ENCODE measurements around the gene SPATA9.
A peak's percentile ranks its signal among the peaks of the same experiment; 100 is the strongest.

Gene SPATA9

GRCh38 chr5:95682891-95683290 lies at the start of gene SPATA9:
TSS of gene SPATA9 (minus strand) at chr5:95682991. CDS start at chr5:95682854, 137 bp downstream.
- no peak for DNase-seq (ENCODE audit: low spot score)

GRCh38 chr5:95731571-95732554 lies 49.1 kb upstream of the SPATA9 start:
- DNase-seq (ENCODE audit: low spot score), result no peak

DNA sequence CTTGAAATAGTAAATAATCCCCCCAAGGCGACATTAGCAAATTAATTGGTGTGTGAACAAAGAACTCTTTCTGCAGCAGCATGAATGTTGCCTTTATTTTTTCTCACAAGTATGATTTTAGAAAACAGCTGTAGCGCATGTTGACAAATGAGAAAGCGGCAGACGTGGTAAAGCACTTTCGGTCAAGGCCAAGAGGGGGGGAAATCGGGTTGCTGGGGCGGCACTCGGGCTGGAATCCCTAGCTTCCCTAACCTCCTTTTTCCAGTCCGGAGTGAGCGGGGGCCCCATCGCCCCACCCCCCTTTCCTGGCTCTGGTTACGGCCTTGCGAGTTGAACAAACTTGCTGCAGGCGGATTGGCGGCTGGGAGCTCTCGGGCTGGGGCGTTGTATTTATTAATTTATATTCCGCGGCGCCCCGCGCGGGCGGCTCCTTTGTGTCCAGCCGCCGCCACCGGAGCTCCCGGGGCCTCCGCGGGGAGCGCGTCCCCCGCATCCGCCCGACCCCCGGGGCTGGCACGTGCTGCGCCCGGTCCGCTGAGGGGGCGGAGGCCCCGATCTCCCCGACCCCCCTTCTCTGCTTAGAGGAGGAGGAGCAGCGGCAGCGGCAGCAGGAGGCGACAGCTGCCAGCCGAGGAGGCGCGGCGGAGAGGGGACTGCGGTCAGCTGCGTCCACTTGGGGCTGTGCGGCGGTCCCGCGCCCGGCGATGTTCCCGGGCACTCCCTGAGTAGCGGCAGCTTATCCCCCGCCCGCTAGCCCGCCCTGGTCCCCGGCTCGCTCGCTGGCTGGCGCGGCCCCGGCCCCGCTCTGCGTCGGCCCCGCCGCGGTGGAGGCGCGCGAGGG lies 48.2 kb upstream of the SPATA9 start, which contains the start of gene RHOBTB3:
Gene RHOBTB3, plus strand, starts transcription at position 607 of the 841 bp plus-strand sequence. CDS start 347 bp downstream, outside the sequence.
- peak; percentile 78 for DNase-seq (ENCODE audit: low spot score)

DNA sequence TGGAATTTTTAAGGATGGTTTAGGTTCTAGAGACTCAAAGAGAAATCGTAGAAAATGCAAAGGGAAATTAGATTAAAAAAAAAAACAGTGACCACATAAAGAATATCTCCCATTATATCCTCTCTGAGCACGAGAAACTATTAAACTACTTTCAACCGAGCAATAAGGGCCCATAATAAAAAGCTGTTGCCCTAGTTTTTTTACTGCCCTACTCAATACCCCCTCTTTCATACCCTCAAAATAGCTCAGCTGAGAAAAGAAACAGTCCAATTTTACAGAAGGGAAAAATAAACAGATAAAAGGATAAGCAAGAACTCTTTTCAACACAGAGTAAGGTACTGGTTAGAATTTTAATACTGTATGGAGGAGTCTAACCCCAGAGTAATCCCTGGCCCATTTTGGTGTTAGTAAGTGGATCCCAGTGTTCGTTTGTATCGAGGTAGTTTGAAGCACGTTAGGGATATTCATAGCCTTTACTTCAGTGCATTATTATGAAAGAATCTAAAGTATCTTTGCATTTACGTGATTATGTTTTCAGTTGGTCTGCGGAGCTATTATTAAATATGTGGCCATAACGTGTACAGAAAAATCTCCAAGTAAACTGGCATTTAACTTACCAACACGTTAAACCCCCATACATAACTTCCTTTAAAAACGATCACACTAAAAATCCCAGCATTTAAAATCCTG lies 47.4 kb upstream of the SPATA9 start:
- DNase-seq (ENCODE audit: low spot score), result no peak

DNA sequence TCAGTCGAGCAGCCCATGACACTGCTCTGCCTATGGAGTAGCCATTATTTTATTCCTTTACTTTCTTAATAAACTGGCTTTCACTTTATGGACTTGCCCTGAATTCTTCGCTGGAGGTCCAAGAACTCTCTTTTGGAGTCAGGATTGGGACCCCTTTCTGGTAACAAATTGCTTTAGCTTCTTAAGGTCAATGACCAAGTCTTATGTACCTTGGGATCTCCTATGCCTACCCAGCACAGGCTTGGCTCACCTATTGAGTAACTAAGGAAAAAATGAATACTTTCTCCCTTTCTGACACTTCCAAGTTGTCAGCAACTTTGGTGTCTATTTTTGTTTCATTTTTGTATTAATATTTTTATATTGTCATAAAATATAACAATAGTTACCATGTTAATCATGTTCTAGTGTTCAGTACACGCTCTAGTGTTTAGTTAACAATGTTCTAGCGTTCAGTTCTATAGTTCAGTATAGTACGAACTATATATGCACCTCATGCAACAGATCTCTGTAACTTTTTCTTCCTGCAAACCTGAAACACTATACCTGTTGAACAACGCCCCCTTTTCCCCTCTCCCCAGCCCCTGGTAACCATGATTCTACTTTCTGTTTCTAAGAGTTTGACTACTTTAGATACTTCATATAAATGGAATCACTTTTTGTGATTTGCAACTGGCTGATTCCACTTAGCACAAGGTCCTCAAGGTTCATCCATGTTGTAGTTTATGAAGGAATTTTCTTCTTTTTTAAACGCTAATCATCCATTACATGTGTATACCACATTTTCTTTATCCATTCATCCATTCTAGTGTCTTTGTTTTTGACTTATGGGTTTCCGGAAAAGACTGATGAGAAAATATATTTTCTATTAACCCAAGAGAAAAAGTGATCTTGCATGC lies 46.6 kb upstream of the SPATA9 start:
- DNase-seq (ENCODE audit: low spot score), result no peak

DNA sequence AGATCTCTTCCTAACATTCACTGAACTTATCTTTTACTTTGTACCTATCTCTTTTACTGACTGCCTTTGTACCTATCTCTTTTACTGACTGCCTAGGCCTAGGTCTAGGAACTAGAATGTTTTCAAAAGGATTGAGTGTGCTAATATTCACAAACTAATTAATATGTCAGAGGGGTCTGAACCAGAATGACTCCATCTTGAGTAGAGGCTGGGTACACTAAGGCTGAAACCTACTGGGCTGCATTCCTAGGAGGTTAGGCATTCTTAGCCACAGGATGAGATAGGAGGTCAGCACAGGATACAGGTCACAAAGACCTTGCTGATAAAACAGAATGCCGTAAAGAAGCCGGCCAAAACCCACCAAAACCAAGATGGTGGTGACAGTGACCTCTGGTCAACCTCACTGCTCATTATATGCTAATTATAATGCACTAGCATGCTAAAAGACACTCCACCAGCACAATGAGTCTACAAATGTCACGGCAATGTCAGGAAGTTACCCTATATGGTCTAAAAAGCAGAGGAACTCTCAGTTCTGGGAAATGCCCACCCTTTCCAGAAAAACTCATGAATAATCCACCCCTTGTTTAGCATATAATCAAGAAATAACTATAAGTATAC lies 45.8 kb upstream of the SPATA9 start:
- DNase-seq (ENCODE audit: low spot score), result no peak

GRCh38 chr5:95727764-95728191 lies 45.0 kb upstream of the SPATA9 start:
- DNase-seq (ENCODE audit: low spot score), result no peak

DNA sequence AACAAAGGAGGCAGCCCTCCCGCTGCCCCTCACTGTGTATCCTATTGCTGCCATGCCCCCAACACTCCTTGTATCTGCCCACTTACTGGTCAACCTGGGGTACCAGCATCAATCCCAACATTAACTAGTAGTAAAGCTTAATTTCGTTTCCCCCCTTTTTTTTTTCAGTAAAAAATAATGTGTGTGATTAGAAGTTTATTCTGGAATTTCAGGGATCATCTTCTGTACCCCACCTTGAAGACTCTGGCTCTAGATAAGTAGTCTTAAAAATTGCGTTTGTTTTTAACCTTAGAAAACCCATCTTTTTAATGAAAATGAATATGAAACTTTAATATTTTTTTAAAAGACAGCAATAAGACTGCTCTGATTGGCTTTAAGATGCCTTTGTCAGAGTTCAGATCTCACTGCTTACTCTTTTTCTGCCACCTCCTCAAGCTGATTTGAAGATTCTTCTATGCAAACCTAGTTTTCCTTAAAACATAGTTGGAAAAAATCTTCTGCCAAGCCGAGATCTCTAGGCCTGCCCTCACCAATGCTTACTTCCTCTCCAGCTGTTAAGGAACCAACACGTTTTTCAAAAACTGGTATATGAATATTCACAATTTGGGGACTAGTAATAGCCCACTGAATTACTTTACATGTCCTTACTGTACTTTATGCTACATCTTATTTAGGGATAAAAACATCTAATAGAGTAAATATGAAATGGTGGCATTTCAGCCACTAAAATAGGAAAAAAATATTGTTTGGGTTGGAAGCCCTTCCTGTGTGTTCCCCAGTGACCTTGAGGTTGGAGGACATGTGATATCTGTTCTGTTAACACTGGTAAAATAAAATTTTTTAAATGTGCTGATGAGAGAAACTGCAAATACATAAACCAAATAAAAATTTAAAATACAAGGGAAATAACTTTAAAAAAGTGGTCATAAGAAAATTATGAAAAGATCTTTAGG lies 44.3 kb upstream of the SPATA9 start:
- DNase-seq (ENCODE audit: low spot score), result no peak

DNA sequence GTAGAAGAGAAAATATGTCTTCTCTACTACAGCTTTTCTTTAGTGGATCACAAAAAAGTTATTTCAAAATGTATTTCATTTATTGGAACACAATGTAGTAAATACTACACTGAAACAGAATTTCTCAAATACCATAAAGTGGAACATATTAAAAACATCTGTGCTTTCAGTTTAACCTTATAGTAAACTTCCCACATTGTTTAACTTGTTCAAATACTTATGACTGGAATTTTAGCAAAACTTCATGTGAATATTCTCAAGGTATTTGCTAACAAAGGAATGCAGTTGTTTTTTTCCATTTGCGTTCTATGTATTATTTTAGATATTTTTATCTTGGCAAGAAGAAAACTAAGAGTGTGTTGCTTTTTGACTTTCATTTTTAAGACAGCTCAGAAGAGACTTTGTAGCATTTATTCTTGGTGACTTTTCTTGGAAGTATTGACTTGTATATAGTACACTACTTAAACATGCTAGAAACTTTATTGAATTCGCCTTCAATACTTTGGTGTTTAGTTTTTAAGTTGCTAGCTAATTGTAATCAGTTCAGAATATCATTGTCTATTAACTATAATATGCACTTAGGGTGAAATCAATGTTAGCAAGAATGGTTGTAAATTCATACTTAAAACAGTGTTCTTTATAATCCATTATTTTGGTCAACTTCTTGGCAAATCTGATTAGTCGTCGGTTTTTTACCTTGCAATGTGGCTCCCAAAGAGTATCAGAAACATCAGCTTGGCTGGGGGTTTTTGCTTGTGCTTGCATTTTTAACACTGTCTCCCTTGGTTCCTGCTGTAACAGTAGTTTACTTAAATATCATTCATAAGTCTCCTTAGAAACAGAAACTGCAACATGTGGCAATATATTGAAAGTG lies 43.4 kb upstream of the SPATA9 start:
- DNase-seq (ENCODE audit: low spot score), result peak; percentile 23

- DNase-seq (ENCODE audit: low spot score), result no peak
Measured at GRCh38 chr5:95725071-95725820, 42.5 kb upstream of the SPATA9 start.

DNA sequence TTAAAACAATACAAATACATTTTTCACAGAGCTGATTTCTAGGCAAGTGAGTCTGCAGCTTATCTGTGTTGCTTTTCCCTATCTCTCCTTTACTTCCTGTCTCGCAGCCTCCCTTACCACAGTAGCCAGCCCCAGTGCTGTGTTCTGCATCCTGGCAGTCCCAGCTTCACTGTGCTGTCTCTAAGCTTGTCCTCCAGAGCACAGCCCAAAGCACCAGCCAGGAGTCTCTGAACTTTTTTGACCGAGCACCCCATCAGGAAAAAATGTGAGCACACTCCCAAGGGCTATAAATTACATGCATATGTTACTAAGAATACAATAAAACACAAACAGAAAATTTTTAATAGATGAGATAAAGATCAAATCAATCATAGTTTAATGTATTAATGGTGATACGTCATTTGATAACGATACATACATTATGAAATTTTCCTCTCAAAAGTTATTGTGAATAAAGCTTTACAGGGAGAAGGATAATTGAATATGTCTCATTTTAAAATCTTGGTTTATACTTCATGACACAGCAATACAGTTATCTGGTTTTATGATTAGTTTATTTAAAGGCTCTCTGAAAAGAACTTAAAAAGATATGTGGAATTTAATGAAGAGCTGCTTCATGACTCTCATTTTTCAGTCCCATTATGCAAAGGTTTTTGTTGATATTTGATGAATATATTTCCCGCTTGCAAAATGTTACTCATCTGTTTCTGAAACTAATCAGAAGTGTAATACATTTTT lies 41.0 kb upstream of the SPATA9 start:
- DNase-seq (ENCODE audit: low spot score), result no peak

DNA sequence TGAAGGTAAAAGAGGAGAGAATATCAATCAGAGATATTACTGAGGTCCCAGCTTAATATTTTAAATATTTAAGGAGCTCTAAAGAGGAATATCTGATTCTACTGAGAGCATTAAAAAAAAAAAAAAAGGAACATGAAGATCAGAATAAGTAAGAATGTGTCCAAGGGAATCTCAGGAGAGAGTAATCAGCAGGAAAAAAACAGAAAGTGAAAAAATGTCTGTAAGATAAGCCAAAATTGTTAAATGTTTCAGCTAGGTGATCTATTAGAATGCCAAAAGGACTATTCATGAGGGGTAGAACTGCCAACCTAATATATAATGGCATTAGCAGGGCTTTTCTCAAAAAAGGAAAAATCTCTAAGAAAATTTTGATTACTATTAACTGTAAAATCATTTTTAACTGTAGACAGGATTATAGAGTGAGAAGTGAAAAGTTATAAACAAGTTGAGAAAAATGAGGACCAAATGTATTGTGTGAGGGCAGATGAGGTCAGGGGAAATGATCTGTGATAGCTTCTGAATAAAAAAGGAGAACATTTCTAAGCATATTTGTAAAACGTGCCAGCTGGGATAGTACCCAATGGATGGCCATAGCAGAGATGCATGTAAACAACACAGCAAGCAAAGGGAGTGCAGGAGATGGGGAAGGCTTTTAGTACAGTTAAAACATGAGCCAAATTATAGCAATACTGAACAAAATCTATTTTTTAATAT lies 38.9 kb upstream of the SPATA9 start:
- no peak for DNase-seq (ENCODE audit: low spot score)

DNA sequence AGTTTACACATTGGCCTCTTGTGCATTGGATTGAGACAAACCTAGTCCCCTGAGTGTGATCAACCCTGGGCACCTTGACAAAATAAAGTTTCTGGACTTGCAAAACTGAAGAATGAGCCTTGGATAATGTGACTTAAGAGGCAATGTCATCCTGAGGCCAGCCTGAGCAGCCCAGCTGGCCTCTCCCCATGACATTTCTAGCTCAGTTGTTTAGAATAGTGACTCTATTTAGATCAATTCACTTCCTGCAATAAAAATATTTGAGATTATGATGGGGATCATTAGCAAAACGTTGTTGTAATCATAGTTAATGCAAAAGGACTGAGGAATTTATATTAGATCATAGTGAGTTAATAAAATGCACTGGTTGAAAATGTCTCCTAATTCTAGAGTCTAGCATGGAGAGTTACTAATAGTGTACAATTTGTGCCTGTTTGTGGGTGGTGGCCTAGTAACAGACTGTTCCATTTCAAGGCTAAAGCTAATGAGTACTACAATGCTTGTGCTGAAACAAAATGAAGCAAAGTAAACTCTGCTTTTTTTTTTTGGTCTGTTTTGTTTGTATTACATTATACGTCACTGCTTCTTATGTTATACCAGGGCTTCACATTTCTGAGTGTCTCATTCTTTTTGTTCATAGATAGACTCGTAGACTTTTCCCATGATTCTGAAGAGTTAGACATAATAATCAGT lies 37.4 kb upstream of the SPATA9 start:
- DNase-seq (ENCODE audit: low spot score), result no peak

DNA sequence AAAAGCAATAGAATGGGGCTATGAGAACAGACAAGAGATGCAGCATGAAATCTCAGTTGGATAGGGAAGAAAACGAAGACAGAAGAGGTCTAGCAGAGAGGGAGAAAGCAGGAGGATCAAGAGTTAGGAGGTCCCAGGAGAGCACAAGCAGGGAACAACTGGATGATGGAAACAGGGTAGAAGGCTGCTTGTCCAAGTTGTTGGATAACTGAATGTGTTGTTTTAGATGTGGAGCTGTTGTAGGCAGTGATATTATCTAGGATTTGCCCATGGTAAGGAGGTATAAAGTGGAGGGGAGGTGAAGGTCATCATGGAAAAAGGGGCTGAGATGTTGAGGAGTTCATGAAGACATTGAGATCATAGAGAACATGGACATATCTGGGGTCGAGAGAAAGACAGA lies 35.9 kb upstream of the SPATA9 start:
- DNase-seq (ENCODE audit: low spot score), result no peak

DNA sequence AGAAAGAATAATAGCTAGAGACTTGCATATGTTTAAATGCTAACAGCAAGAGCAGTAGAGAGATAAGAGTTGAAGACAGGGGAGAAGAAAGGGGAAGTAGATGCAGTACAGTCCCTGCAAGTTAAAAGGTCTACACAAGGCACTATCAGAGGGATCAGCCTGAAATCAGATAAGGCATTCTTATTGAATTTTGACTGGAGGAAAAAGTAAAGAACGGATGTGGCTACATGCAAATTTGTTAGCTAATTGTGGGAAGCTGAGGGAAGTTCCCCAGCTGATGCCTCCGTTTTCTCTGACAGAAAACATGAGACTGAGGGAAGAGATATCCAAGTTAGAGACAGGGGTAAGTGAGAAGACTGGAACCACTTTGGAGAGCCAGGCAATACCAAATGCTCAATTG lies 35.4 kb upstream of the SPATA9 start:
- no peak for DNase-seq (ENCODE audit: low spot score)

DNA sequence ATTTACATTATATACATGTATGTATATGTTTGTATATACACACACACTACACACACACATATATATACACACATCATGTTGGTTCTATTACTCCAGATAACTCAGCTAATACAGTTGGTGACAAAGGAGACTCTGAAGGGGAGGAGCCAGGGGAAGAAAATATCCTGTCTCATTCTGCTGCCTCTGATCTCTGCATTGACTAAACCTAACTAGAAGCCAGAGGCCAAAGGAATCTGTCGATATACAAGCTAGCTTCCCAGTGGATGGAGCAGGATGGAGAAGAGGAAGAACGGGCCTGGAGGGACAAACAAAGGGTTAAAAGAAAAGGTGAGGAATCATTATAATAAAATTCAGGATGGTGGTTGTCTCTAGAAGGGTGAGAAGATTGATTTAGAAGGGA lies 34.6 kb upstream of the SPATA9 start:
- no peak for DNase-seq (ENCODE audit: low spot score)

Data from AG08395 (cell line).